COLO668 (cell line): ENCODE data around the gene CEBPB.

Experiments used
- DNase-seq: peaks from one replicate; lab custom pipeline; 2025; ENCODE audit not compliant: unreplicated experiment; lab: John Stamatoyannopoulos, UW

Gene CEBPB

GRCh38 chr20:50224531-50225255 is 34.1 kb downstream of the CEBPB start:
- no peak for DNase-seq

- DNase-seq: no peak
Measured at GRCh38 chr20:50226093-50226974, 35.7 kb downstream of the CEBPB start.

- DNase-seq: no peak
Measured at GRCh38 chr20:50227506-50227905, 36.9 kb downstream of the CEBPB start.

- DNase-seq: no peak
Measured at GRCh38 chr20:50229156-50229607, 38.6 kb downstream of the CEBPB start.

GRCh38 chr20:50230184-50230583 is 39.6 kb downstream of the CEBPB start:
- DNase-seq: no peak

GRCh38 chr20:50230871-50231560 is 40.4 kb downstream of the CEBPB start:
- DNase-seq: no peak

- DNase-seq: no peak
Measured at GRCh38 chr20:50231854-50232253, 41.2 kb downstream of the CEBPB start.

- no peak for DNase-seq
Measured at GRCh38 chr20:50232651-50233324, 42.2 kb downstream of the CEBPB start.

- no peak for DNase-seq
Measured at GRCh38 chr20:50233325-50234212, 42.9 kb downstream of the CEBPB start.

- DNase-seq: no peak
Measured at GRCh38 chr20:50234288-50234687, 43.7 kb downstream of the CEBPB start.

GRCh38 chr20:50237349-50237748 is 46.7 kb downstream of the CEBPB start:
- DNase-seq: no peak

GRCh38 chr20:50238081-50238800 is 47.6 kb downstream of the CEBPB start:
- no peak for DNase-seq

- DNase-seq: no peak
Measured at GRCh38 chr20:50240092-50240491, 49.5 kb downstream of the CEBPB start.

GRCh38 chr20:50242178-50242514 is 51.5 kb downstream of the CEBPB start:
- no peak for DNase-seq
